Liver (tissue), 9 donors: ENCODE data around the gene MAP1LC3B2. TPM values are rescaled to one million over a fixed set of nuclear protein-coding genes. Genes with fewer than 3 reads are reported as not detected.

Experiments
- DNase-seq: peaks from one replicate; pipeline ENCODE4 v3.0.0-alpha.2; 2017; ENCODE audit warnings: low spot score
- H3K27ac ChIP-seq, 2 donors: one replicate each; pipeline ENCODE4 v1.7.0; 2013; ENCODE audit warnings: inconsistent platforms in 2 of 2, low read length in 2 of 2, control low read depth in 1 of 2, low read depth in 1 of 2, mild to moderate bottlenecking in 1 of 2
- H3K27me3 ChIP-seq, 4 donors: one replicate each; pipeline versions ENCODE4 v1.6.1 to v1.7.0; 2013; ENCODE audit warnings: low read length in 3 of 4, inconsistent platforms in 1 of 4, mild to moderate bottlenecking in 1 of 4, moderate library complexity in 1 of 4; ENCODE audit not compliant: control insufficient read depth in 4 of 4, insufficient read depth in 4 of 4
- H3K36me3 ChIP-seq, 4 donors: one replicate each; pipeline versions ENCODE4 v1.6.1 to v1.7.0; 2013; ENCODE audit warnings: low read length in 3 of 4, mild to moderate bottlenecking in 3 of 4, low read depth in 1 of 4, moderate library complexity in 1 of 4; ENCODE audit not compliant: control insufficient read depth in 4 of 4, insufficient read depth in 3 of 4
- H3K4me1 ChIP-seq, 4 donors: one replicate each; pipeline versions ENCODE4 v1.6.1 to v1.7.0; 2013; ENCODE audit warnings: low read length in 3 of 4, mild to moderate bottlenecking in 3 of 4, moderate library complexity in 1 of 4; ENCODE audit not compliant: control insufficient read depth in 4 of 4, insufficient read depth in 4 of 4
- H3K4me3 ChIP-seq, 3 donors: one replicate each; pipeline versions ENCODE4 v1.6.1 to v1.7.0; 2013; ENCODE audit warnings: low read length in 3 of 3, control low read depth in 1 of 3, low read depth in 1 of 3, mild to moderate bottlenecking in 1 of 3
- H3K9ac ChIP-seq, 2 donors: one replicate each; pipeline ENCODE4 v1.7.0; 2013; ENCODE audit warnings: low read length in 2 of 2, mild to moderate bottlenecking in 2 of 2, moderate library complexity in 2 of 2, control low read depth in 1 of 2, low read depth in 1 of 2
- H3K9me3 ChIP-seq, 4 donors: one replicate each; pipeline versions ENCODE4 v1.6.1 to v1.7.0; 2013; ENCODE audit warnings: low read length in 3 of 4; ENCODE audit not compliant: control insufficient read depth in 4 of 4
- EGR1 ChIP-seq, 2 donors: IDR thresholded peaks; 2 replicates each; pipeline ENCODE4 v1.6.1; 2016 to 2018; ENCODE audit warnings: antibody characterized with exemption in 2 of 2, low read depth in 2 of 2
- FOXA1 ChIP-seq: IDR thresholded peaks from 2 replicates; pipeline ENCODE4 v1.6.1; 2016; ENCODE audit warnings: antibody characterized with exemption
- FOXA2 ChIP-seq: IDR thresholded peaks from 2 replicates; pipeline ENCODE4 v1.6.1; 2016; ENCODE audit warnings: antibody characterized with exemption
- GABPA ChIP-seq, 2 donors: IDR thresholded peaks in 1 of 2; conservative IDR thresholded peaks in 1 of 2; 2 replicates each; pipeline ENCODE4 v1.6.1; 2016; ENCODE audit warnings: antibody characterized with exemption in 2 of 2, mild to moderate bottlenecking in 1 of 2, moderate library complexity in 1 of 2
- HNF4A ChIP-seq, 2 donors: conservative IDR thresholded peaks; 2 replicates each; pipeline ENCODE4 v1.6.1; 2016; ENCODE audit warnings: antibody characterized with exemption in 2 of 2, mild to moderate bottlenecking in 2 of 2
- HNF4G ChIP-seq: IDR thresholded peaks from 2 replicates; pipeline ENCODE4 v1.6.1; 2016; ENCODE audit warnings: antibody characterized with exemption
- JUND ChIP-seq, 2 donors: IDR thresholded peaks; 2 replicates each; pipeline ENCODE4 v1.6.1; 2016; ENCODE audit warnings: antibody characterized with exemption in 2 of 2
- RXRA ChIP-seq, 2 donors: IDR thresholded peaks; 2 replicates each; pipeline ENCODE4 v1.6.1; 2017 to 2018; ENCODE audit warnings: antibody characterized with exemption in 2 of 2, mild to moderate bottlenecking in 1 of 2
- YY1 ChIP-seq: IDR thresholded peaks from 2 replicates; pipeline ENCODE4 v1.6.1; 2016; ENCODE audit warnings: antibody characterized with exemption, mild to moderate bottlenecking
- WGBS: extraction: QIAGEN DNeasy Blood & Tissue Kit; methylation state at CpG from one replicate; pipeline ENCODE4 v1.1.7; 2013; 5-methylcytosine and 5-hydroxymethylcytosine counted together
- polyA plus RNA-seq, 2 donors: library from polyadenylated mRNA; stranded (reverse) in 1 of 2; unstranded in 1 of 2; fragments of 200-250 nt in 1 of 2; fragments of >200 nt in 1 of 2; fragmentation: Nextera tagmentation in 1 of 2; extraction: Ambion mirVana in 1 of 2; gene quantifications; one replicate each; pipeline versions ENCODE4 v1.2.1 to v1.2.3, GENCODE V29; 2013 to 2015
- total RNA-seq, 2 donors: library from RNA; depleted of rRNA; stranded (reverse); fragments of >200 nt; gene quantifications; one replicate each; pipeline ENCODE4 v1.2.3, GENCODE V29; 2014
- TF ChIP-seq, protein P1 (sequence below): fragments of 150-350 bp; IDR thresholded peaks from 2 replicates; pipeline ENCODE4 v1.5.1; 2017; ENCODE audit warnings: improper control_type of control experiment, low read depth, low read length; ENCODE audit not compliant: missing input control
- TF ChIP-seq, protein P2 (sequence below): IDR thresholded peaks from 2 replicates; pipeline ENCODE4 v1.6.1; 2016; ENCODE audit warnings: antibody characterized with exemption, mild to moderate bottlenecking
- donor health status: healthy.
- donor health status: healthy.
- donor health status: healthy.
- donor health status: healthy.
- donor health status: healthy.

MAP1LC3B2 gene
- total and polyA plus RNA-seq, 4 donors = 1.3 to 7.7 TPM; not detected in 2

DNA sequence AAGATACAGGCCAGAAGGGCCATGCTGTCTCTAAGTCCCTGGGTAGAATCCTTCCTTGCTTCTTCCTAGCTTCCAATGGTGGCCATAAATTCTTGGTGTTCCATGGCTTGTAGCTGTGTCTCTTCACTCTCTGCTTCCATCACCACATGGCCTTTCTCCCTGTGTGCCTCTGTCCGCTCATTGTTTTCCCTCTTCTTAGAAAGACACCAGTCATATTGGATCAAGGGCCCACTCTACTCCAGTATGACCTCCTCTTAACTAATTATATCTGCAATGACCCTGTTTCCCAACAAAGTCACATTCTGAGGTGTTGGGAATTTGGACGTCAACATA, 7.6 kb upstream of the MAP1LC3B2 start:
- no peak for DNase-seq
- no peaks in the 10 kb centered on the region for H3K36me3 ChIP-seq
- no peaks in the 10 kb centered on the region for H3K9me3 ChIP-seq
- no peak overlapping the region for H3K27ac ChIP-seq
- TF ChIP-seq HNF4G (no peak), RXRA (IDR thresholded peaks at IDR 0.05) (no peak), GABPA (IDR thresholded peaks at IDR 0.05 in 1 of 2, conservative IDR thresholded peaks at IDR 0.05 in 1 of 2) (no peak)
- no peaks in the 10 kb centered on the region for H3K27me3 ChIP-seq
- no peaks in the 10 kb centered on the region for H3K4me1 ChIP-seq
- H3K4me3 ChIP-seq = no peak overlapping the region
- H3K9ac ChIP-seq = no peak overlapping the region
- WGBS = 89% methylated on average over 2 of the region's 2 CpGs

DNA sequence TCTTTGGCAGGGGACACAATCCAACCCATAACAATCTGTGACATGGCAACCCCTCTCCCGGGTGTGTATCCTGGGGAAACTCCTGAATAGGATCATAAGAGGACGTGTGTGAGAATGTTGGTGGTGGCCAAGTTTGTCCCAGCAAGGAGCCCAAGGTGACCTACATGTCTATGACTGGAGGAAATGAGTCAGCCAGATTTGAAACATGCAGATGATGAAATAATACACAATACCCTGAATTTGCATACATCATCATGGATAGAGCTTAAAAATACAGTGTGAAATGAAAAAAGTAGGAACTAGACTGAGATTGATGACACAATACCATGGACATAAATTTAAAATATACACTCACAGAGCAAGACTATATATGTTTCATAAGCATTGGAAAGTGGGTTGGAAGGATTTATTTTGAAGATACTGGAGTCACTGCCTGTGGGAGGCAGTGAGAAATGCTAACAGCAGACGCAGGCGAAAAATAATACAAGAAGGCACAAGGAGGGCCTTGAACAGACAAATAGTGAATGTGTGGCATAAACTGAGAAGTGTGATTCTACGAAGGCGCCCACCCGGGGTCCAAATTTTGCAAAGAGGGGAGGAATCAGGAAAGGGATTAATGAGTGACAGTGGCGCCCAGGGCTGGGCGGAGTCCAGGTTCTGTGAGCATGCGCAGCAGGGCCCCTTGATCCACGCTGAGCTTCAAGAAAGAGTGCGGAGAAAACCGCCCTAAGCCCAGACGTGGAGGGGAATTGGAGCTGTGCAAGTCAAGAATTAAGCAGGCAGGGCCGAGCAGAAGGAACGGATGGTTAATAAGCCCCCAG, 7.0 kb upstream of the MAP1LC3B2 start:
- no peak for TF ChIP-seq RXRA (IDR thresholded peaks at IDR 0.05)
- no peak for TF ChIP-seq HNF4A (conservative IDR thresholded peaks at IDR 0.05)
- TF ChIP-seq YY1 = no peak
- TF ChIP-seq EGR1 (IDR thresholded peaks at IDR 0.05; ENCODE audit: low read depth in 2 of 2) = no peak
- H3K4me1 ChIP-seq = no peaks in the 10 kb centered on the region
- H3K9me3 ChIP-seq = no peaks in the 10 kb centered on the region
- no peak overlapping the region for H3K27ac ChIP-seq
- H3K9ac ChIP-seq = no peak overlapping the region
- no peak for DNase-seq
- H3K4me3 ChIP-seq = no peak overlapping the region
- no peaks in the 10 kb centered on the region for H3K36me3 ChIP-seq
- H3K27me3 ChIP-seq = no peaks in the 10 kb centered on the region
- WGBS = 94% methylated on average over 16 of the region's 16 CpGs

- H3K36me3 ChIP-seq = no peaks in the 10 kb centered on the region
- H3K4me1 ChIP-seq = no peaks in the 10 kb centered on the region
- no peak overlapping the region for H3K9ac ChIP-seq
- no peaks in the 10 kb centered on the region for H3K9me3 ChIP-seq
- H3K27me3 ChIP-seq = no peaks in the 10 kb centered on the region
- DNase-seq = no peak
- no peak overlapping the region for H3K27ac ChIP-seq
- 93% methylated on average over 17 of the region's 17 CpGs for WGBS
- TF ChIP-seq GABPA (IDR thresholded peaks at IDR 0.05 in 1 of 2, conservative IDR thresholded peaks at IDR 0.05 in 1 of 2) = no peak
- TF ChIP-seq, protein P1, sequence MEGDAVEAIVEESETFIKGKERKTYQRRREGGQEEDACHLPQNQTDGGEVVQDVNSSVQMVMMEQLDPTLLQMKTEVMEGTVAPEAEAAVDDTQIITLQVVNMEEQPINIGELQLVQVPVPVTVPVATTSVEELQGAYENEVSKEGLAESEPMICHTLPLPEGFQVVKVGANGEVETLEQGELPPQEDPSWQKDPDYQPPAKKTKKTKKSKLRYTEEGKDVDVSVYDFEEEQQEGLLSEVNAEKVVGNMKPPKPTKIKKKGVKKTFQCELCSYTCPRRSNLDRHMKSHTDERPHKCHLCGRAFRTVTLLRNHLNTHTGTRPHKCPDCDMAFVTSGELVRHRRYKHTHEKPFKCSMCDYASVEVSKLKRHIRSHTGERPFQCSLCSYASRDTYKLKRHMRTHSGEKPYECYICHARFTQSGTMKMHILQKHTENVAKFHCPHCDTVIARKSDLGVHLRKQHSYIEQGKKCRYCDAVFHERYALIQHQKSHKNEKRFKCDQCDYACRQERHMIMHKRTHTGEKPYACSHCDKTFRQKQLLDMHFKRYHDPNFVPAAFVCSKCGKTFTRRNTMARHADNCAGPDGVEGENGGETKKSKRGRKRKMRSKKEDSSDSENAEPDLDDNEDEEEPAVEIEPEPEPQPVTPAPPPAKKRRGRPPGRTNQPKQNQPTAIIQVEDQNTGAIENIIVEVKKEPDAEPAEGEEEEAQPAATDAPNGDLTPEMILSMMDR = no peak
- no peak for TF ChIP-seq HNF4A (conservative IDR thresholded peaks at IDR 0.05)
- TF ChIP-seq JUND (IDR thresholded peaks at IDR 0.05) = no peak
- TF ChIP-seq FOXA1 = no peak
- TF ChIP-seq FOXA2 = no peak
- no peak for TF ChIP-seq HNF4G
- TF ChIP-seq, protein P2, sequence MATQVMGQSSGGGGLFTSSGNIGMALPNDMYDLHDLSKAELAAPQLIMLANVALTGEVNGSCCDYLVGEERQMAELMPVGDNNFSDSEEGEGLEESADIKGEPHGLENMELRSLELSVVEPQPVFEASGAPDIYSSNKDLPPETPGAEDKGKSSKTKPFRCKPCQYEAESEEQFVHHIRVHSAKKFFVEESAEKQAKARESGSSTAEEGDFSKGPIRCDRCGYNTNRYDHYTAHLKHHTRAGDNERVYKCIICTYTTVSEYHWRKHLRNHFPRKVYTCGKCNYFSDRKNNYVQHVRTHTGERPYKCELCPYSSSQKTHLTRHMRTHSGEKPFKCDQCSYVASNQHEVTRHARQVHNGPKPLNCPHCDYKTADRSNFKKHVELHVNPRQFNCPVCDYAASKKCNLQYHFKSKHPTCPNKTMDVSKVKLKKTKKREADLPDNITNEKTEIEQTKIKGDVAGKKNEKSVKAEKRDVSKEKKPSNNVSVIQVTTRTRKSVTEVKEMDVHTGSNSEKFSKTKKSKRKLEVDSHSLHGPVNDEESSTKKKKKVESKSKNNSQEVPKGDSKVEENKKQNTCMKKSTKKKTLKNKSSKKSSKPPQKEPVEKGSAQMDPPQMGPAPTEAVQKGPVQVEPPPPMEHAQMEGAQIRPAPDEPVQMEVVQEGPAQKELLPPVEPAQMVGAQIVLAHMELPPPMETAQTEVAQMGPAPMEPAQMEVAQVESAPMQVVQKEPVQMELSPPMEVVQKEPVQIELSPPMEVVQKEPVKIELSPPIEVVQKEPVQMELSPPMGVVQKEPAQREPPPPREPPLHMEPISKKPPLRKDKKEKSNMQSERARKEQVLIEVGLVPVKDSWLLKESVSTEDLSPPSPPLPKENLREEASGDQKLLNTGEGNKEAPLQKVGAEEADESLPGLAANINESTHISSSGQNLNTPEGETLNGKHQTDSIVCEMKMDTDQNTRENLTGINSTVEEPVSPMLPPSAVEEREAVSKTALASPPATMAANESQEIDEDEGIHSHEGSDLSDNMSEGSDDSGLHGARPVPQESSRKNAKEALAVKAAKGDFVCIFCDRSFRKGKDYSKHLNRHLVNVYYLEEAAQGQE = no peak
- no peak overlapping the region for H3K4me3 ChIP-seq
These were observed 6.3 kb upstream of the MAP1LC3B2 start for GRCh38 chr12:116552773-116553373.
